ENCODE data around the gene PATJ. TPM values are rescaled to one million over a fixed set of nuclear protein-coding genes. Genes with fewer than 3 reads are reported as not detected.
"Not testable (repeated sequence)": the region's sequence is repeated elsewhere in the genome, so short reads cannot be mapped to it uniquely, and the experiment has no call there.

Gene PATJ
- total RNA-seq, 4 donors from 2014 or later = 119 to 299 (median 149) TPM

- Histone ChIP-seq H3K4me1 (peaks cover 10 to 29% (median 14%) of the 10 kb centered on the region in 4 donors), H3K9me3 (no peaks in the 10 kb centered on the region), H3K27me3 (no peaks in the 10 kb centered on the region), H3K36me3 (no peaks in the 10 kb centered on the region), H3K4me3 (no peak overlapping the region), H3K27ac (no peak overlapping the region)
- in situ Hi-C loops (cut with MboI; ENCODE audit: low pct_ligation_motif_present in 1 of 4, low pct_unique_long_range_greater_than_20kb in 1 of 4, low sequenced_read_pairs in 3 of 4) (no loop called here), intact Hi-C loops (cut with DNase I; ENCODE audit: low total_unique reads) (no loop called here)
- 82 to 84% methylated on average over 3 of the region's 3 CpGs for WGBS, 2 donors (ENCODE audit: low coverage in 1 of 2)
- TF ChIP-seq CTCF (IDR thresholded peaks at IDR 0.05) (no peak), POLR2A (IDR thresholded peaks at IDR 0.05) (no peak), POLR2AphosphoS5 (IDR thresholded peaks at IDR 0.05) (no peak), EP300 (IDR thresholded peaks at IDR 0.05; ENCODE audit: low read depth) (no peak)
- no peak for DNase-seq
Observed at GRCh38 chr1:61727544-61727943, 14.7 kb upstream of the PATJ start.

GRCh38 chr1:61730679-61731078 lies 11.6 kb upstream of the PATJ start:
- WGBS, 2 donors (ENCODE audit: low coverage in 1 of 2) = 0% methylated on average over 1 of the region's 1 CpG
- DNase-seq; H3K9me3 ChIP-seq; H3K36me3 ChIP-seq; H3K4me1 ChIP-seq; H3K27ac ChIP-seq; intact Hi-C loops (cut with DNase I; ENCODE audit: low total_unique reads); H3K4me3 ChIP-seq; in situ Hi-C loops (cut with MboI; ENCODE audit: low pct_ligation_motif_present in 1 of 4, low pct_unique_long_range_greater_than_20kb in 1 of 4, low sequenced_read_pairs in 3 of 4); H3K27me3 ChIP-seq: not testable (repeated sequence)

- intact Hi-C loops (cut with DNase I; ENCODE audit: low total_unique reads) (no loop called here), in situ Hi-C loops (cut with MboI; ENCODE audit: low pct_ligation_motif_present in 1 of 4, low pct_unique_long_range_greater_than_20kb in 1 of 4, low sequenced_read_pairs in 3 of 4) (no loop called here)
- Histone ChIP-seq H3K36me3 (no peaks in the 10 kb centered on the region), H3K9me3 (no peaks in the 10 kb centered on the region), H3K27me3 (no peaks in the 10 kb centered on the region), H3K27ac (no peak overlapping the region), H3K4me3 (no peak overlapping the region), H3K4me1 (peaks cover 0 to 7% (median 3%) of the 10 kb centered on the region in 4 donors)
- no peak for TF ChIP-seq POLR2AphosphoS5 (IDR thresholded peaks at IDR 0.05)
- no peak for TF ChIP-seq POLR2A (IDR thresholded peaks at IDR 0.05)
- no peak for TF ChIP-seq EP300 (IDR thresholded peaks at IDR 0.05; ENCODE audit: low read depth)
- TF ChIP-seq CTCF (IDR thresholded peaks at IDR 0.05) = no peak
- no peak for DNase-seq
- 49 to 51% methylated on average over 3 of the region's 3 CpGs for WGBS, 2 donors (ENCODE audit: low coverage in 1 of 2)
Observed at GRCh38 chr1:61732726-61733125, 9.6 kb upstream of the PATJ start.

- Histone ChIP-seq H3K27ac (peak overlapping the region; percentile 97 to 98 (median 98)), H3K4me3 (peak overlapping the region in 2 of 4 donors; percentile 94 to 97), H3K27me3 (no peaks in the 10 kb centered on the region), H3K4me1 (peaks cover 0 to 21% (median 10%) of the 10 kb centered on the region in 4 donors), H3K36me3 (no peaks in the 10 kb centered on the region), H3K9me3 (no peaks in the 10 kb centered on the region)
- DNase-seq = peak; percentile 22
- in situ Hi-C loops (cut with MboI; ENCODE audit: low pct_ligation_motif_present in 1 of 4, low pct_unique_long_range_greater_than_20kb in 1 of 4, low sequenced_read_pairs in 3 of 4) = no loop called here
- WGBS, 2 donors (ENCODE audit: low coverage in 1 of 2) = 83 to 88% methylated on average over 16 to 19 of the region's 19 CpGs
- no peak for TF ChIP-seq POLR2AphosphoS5 (IDR thresholded peaks at IDR 0.05)
- TF ChIP-seq POLR2A (IDR thresholded peaks at IDR 0.05) = no peak
- TF ChIP-seq CTCF (IDR thresholded peaks at IDR 0.05) = no peak
- no peak for TF ChIP-seq EP300 (IDR thresholded peaks at IDR 0.05; ENCODE audit: low read depth)
- intact Hi-C loops (cut with DNase I; ENCODE audit: low total_unique reads) = no loop called here
Observed at GRCh38 chr1:61740751-61741700, 1.3 kb upstream of the PATJ start.
